ENCODE measurements around the gene DGCR2.

DNA sequence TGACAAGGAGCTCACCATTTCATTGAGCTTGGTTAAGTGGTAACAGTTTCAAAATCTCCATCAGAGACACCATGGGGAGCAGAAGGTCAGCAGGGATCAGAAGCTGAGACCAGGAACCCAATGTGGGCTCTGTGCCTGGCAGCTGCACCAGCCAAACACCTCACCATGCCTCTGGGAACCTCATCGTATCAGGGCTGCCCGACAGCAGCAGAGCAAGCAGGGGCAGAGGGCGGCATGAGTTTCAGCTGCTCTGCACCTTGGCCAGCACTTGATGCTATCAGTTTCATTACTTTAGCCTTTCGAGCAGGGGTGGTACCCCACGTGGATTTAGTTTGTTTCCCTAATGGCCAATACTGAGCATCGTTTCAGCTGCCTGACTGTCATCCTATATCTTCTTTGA is 77.8 kb downstream of the DGCR2 start:
- TF ChIP-seq SP1 (IDR thresholded peaks at IDR 0.05; ENCODE audit: low read depth) = no peak
- TF ChIP-seq, protein P1, sequence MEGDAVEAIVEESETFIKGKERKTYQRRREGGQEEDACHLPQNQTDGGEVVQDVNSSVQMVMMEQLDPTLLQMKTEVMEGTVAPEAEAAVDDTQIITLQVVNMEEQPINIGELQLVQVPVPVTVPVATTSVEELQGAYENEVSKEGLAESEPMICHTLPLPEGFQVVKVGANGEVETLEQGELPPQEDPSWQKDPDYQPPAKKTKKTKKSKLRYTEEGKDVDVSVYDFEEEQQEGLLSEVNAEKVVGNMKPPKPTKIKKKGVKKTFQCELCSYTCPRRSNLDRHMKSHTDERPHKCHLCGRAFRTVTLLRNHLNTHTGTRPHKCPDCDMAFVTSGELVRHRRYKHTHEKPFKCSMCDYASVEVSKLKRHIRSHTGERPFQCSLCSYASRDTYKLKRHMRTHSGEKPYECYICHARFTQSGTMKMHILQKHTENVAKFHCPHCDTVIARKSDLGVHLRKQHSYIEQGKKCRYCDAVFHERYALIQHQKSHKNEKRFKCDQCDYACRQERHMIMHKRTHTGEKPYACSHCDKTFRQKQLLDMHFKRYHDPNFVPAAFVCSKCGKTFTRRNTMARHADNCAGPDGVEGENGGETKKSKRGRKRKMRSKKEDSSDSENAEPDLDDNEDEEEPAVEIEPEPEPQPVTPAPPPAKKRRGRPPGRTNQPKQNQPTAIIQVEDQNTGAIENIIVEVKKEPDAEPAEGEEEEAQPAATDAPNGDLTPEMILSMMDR (IDR thresholded peaks at IDR 0.05 in 2 of 3, conservative IDR thresholded peaks at IDR 0.05 in 1 of 3; ENCODE audit: borderline replicate concordance in 1 of 3, insufficient read depth in 1 of 3, low read depth in 2 of 3, low read length in 2 of 3) = no peak
- TF ChIP-seq MAX (IDR thresholded peaks at IDR 0.05) = no peak
- TF ChIP-seq EGR1 (IDR thresholded peaks at IDR 0.05; ENCODE audit: low read depth) = no peak
- TF ChIP-seq POLR2A (IDR thresholded peaks at IDR 0.05; ENCODE audit: borderline replicate concordance, extremely low read depth, insufficient read depth, insufficient read length) = no peak
- no peak for TF ChIP-seq ZNF274 (IDR thresholded peaks at IDR 0.05; ENCODE audit: low read depth, low read length)
- no peak for TF ChIP-seq YY1 (IDR thresholded peaks at IDR 0.05; ENCODE audit: extremely low read depth, insufficient replicate concordance, low read depth, low read length)
- TF ChIP-seq ELF1 (IDR thresholded peaks at IDR 0.05; ENCODE audit: borderline replicate concordance, low read depth) = no peak
- no peak for TF ChIP-seq ZBTB33 (IDR thresholded peaks at IDR 0.05; ENCODE audit: extremely low read depth, insufficient replicate concordance, low read length)
- TF ChIP-seq EZH2 (IDR thresholded peaks at IDR 0.05) = no peak
- TF ChIP-seq SIN3A (IDR thresholded peaks at IDR 0.05; ENCODE audit: low read depth) = no peak
